SK-N-SH (cell line): ENCODE data around the gene CAPNS2. TPM values are rescaled to one million over a fixed set of nuclear protein-coding genes. Genes with fewer than 3 reads are reported as not detected.
"Not testable (repeated sequence)": the region's sequence is repeated elsewhere in the genome, so short reads cannot be mapped to it uniquely, and the experiment has no call there.

Experiments used
- CTCF ChIA-PET: fragments of 300-600, 350-600 bp; formaldehyde crosslinking; extraction: SDS; loops from one replicate; lab custom pipeline; 2021; lab: Yijun Ruan, JAX
- POLR2A ChIA-PET: fragments of 350-600 bp; sonication (Branson Sonifier 250); formaldehyde crosslinking; extraction: SDS; loops from one replicate; lab custom pipeline; 2020; ENCODE audit warnings: antibody characterized with exemption, inconsistent platforms; lab: Yijun Ruan, JAX
- DNase-seq: peaks from one replicate; pipeline ENCODE4 v3.0.0; 2012
- H2AFZ ChIP-seq: fragments of 200-600 bp; sonication (generic); 2 replicates; pipeline ENCODE4 v1.8.1; 2016; ENCODE audit warnings: antibody characterized with exemption, mild to moderate bottlenecking, low read depth
- H3F3A ChIP-seq: fragments of 200-600 bp; sonication (generic); replicated peaks from 2 replicates; pipeline ENCODE3; 2016; ENCODE audit warnings: antibody characterized with exemption, mild to moderate bottlenecking; ENCODE audit not compliant: insufficient read depth
- H3K27ac ChIP-seq, 2 experiments: fragments of 200-500 bp in 1 of 2; fragments of 200-600 bp in 1 of 2; sonication (Bioruptor generic) in 1 of 2; sonication (generic), shearing (Covaris generic) in 1 of 2; 2 replicates each; pipeline versions ENCODE4 v1.5.1 to v1.6.1; 2014 to 2016; ENCODE audit warnings: low read depth in 2 of 2, inconsistent platforms in 1 of 2, low read length in 1 of 2, mild to moderate bottlenecking in 1 of 2, mixed read lengths in 1 of 2
- H3K27me3 ChIP-seq: fragments of 200-600 bp; sonication (generic), shearing (Covaris generic); 2 replicates; pipeline ENCODE4 v1.6.1; 2016; ENCODE audit warnings: mixed run types; ENCODE audit not compliant: insufficient read depth
- H3K36me3 ChIP-seq, 2 experiments: fragments of 200-500 bp in 1 of 2; fragments of 200-600 bp in 1 of 2; sonication (Bioruptor generic) in 1 of 2; sonication (generic) in 1 of 2; replicated peaks in 1 of 2; 2 replicates each; pipeline versions ENCODE3 to v1.5.1; 2014 to 2016; ENCODE audit warnings: low read length in 1 of 2, mild to moderate bottlenecking in 1 of 2; ENCODE audit not compliant: insufficient read depth in 2 of 2, control insufficient read depth in 1 of 2
- H3K4me1 ChIP-seq, 2 experiments: fragments of 200-500 bp in 1 of 2; fragments of 200-600 bp in 1 of 2; sonication (Bioruptor generic) in 1 of 2; sonication (generic), shearing (Covaris generic) in 1 of 2; 2 replicates each; pipeline versions ENCODE4 v1.5.1 to v1.6.1; 2014 to 2016; ENCODE audit warnings: low read depth in 1 of 2, low read length in 1 of 2, mixed run types in 1 of 2; ENCODE audit not compliant: insufficient read depth in 2 of 2, control insufficient read depth in 1 of 2
- H3K4me2 ChIP-seq: fragments of 200-600 bp; sonication (generic), shearing (Covaris generic); 2 replicates; pipeline ENCODE4 v1.6.1; 2017; ENCODE audit warnings: mixed run types
- H3K4me3 ChIP-seq, 2 experiments: fragments of 200-500 bp in 1 of 2; fragments of 200-600 bp in 1 of 2; sonication (Bioruptor generic) in 1 of 2; sonication (generic), shearing (Covaris generic) in 1 of 2; 2 replicates each; pipeline versions ENCODE4 v1.5.1 to v1.8.1; 2014 to 2016; ENCODE audit warnings: low read depth in 2 of 2, inconsistent platforms in 1 of 2, low read length in 1 of 2, mild to moderate bottlenecking in 1 of 2, mixed read lengths in 1 of 2, moderate library complexity in 1 of 2
- H3K79me2 ChIP-seq: fragments of 200-600 bp; sonication (generic); 2 replicates; pipeline ENCODE4 v1.8.1; 2017; ENCODE audit warnings: mild to moderate bottlenecking; ENCODE audit not compliant: insufficient read depth
- H3K9ac ChIP-seq: fragments of 200-600 bp; sonication (generic); 2 replicates; pipeline ENCODE4 v1.6.1; 2017; ENCODE audit warnings: mixed run types
- H3K9me2 ChIP-seq: fragments of 200-600 bp; sonication (generic); 2 replicates; pipeline ENCODE4 v1.6.1; 2017; ENCODE audit warnings: mixed run types
- H3K9me3 ChIP-seq: fragments of 200-600 bp; sonication (generic); 2 replicates; pipeline ENCODE4 v1.6.1; 2017; ENCODE audit warnings: mixed run types, mild to moderate bottlenecking, moderate library complexity
- H4K20me1 ChIP-seq: fragments of 200-600 bp; sonication (generic); 2 replicates; pipeline ENCODE4 v1.6.1; 2017; ENCODE audit warnings: mild to moderate bottlenecking, mixed run types; ENCODE audit not compliant: insufficient read depth
- CHD2 ChIP-seq: fragments of 150-350 bp; IDR thresholded peaks from 2 replicates; pipeline ENCODE4 v1.6.1; 2018; ENCODE audit warnings: low read length; ENCODE audit not compliant: partially characterized antibody
- CTCF ChIP-seq: fragments of 200-600 bp; sonication (generic); IDR thresholded peaks from 2 replicates; pipeline ENCODE4 v1.6.1; 2017; ENCODE audit warnings: antibody characterized with exemption, mild to moderate bottlenecking, moderate library complexity
- ELF1 ChIP-seq: IDR thresholded peaks from 2 replicates; pipeline ENCODE4 v1.4.0; 2012
- EP300 ChIP-seq, 2 experiments: IDR thresholded peaks; 2 replicates each; pipeline versions ENCODE4 v1.4.0 to v1.6.1; 2012; ENCODE audit warnings: borderline replicate concordance in 1 of 2, low read depth in 1 of 2, low read length in 1 of 2
- FOSL2 ChIP-seq: IDR thresholded peaks from 2 replicates; pipeline ENCODE4 v1.4.0; 2012; ENCODE audit warnings: low read depth, mild to moderate bottlenecking, moderate library complexity, borderline replicate concordance
- FOXJ3 ChIP-seq: sonication (generic); formaldehyde crosslinking; IDR thresholded peaks from 2 replicates; pipeline ENCODE4 v1.5.1; 2020; ENCODE audit warnings: mild to moderate bottlenecking, missing genetic modification reagents
- GATA2 ChIP-seq: sonication (generic); formaldehyde crosslinking; IDR thresholded peaks from 2 replicates; pipeline ENCODE4 v1.5.0; 2020; ENCODE audit warnings: mild to moderate bottlenecking, missing genetic modification reagents
- MAX ChIP-seq: IDR thresholded peaks from 2 replicates; pipeline ENCODE4 v1.4.0; 2012; ENCODE audit warnings: low read depth
- PBX3 ChIP-seq: IDR thresholded peaks from 2 replicates; pipeline ENCODE4; 2012
- RFX5 ChIP-seq: IDR thresholded peaks from 2 replicates; pipeline ENCODE4 v1.6.1; 2012; ENCODE audit warnings: mild to moderate bottlenecking, improper control_type of control experiment, low read length
- RXRA ChIP-seq: IDR thresholded peaks from 2 replicates; pipeline ENCODE4 v1.4.0; 2012; ENCODE audit warnings: low read depth, mild to moderate bottlenecking, borderline replicate concordance
- SMC3 ChIP-seq: IDR thresholded peaks from 2 replicates; pipeline ENCODE4 v1.6.1; 2012; ENCODE audit warnings: low read depth, low read length, improper control_type of control experiment
- TCF12 ChIP-seq: IDR thresholded peaks from 2 replicates; pipeline ENCODE4 v1.4.0; 2012
- USF1 ChIP-seq: IDR thresholded peaks from 2 replicates; pipeline ENCODE4 v1.4.0; 2012; ENCODE audit warnings: low read depth, borderline replicate concordance
- WGBS: methylation state at CpG from one replicate; pipeline ENCODE4 v1.1.6; 2017; ENCODE audit warnings: low lambda C conversion rate; 5-methylcytosine and 5-hydroxymethylcytosine counted together
- polyA plus RNA-seq, 3 experiments: library from polyadenylated mRNA; depleted of rRNA; stranded (reverse); fragments of >200 nt; gene quantifications; 2 replicates each; pipeline ENCODE4 v1.2.3, GENCODE V29; 2012

CAPNS2 gene
- polyA plus RNA-seq, 1 of the 3 experiments (the other 2 are of a cell fraction): 0.13 TPM

GRCh38 chr16:55613613-55614335 lies 47.3 kb downstream of the CAPNS2 start:
- Histone ChIP-seq H3K4me2 (no peak overlapping the region), H3F3A (no peaks in the 10 kb centered on the region), H4K20me1 (no peaks in the 10 kb centered on the region), H3K36me3 (no peaks in the 10 kb centered on the region), H3K27ac (no peak overlapping the region), H3K9ac (no peak overlapping the region), H3K9me2 (0 out of 2 replicates have a peak, but pooled peaks cover 2% of the 10 kb centered on the region), H3K79me2 (no peaks in the 10 kb centered on the region), H3K4me1 (no peaks in the 10 kb centered on the region; a peak in 2 of 4 replicates), H3K27me3 (no peaks in the 10 kb centered on the region), H3K4me3 (no peak overlapping the region), H3K9me3 (no peaks in the 10 kb centered on the region), H2AFZ (no peak overlapping the region)
- ChIA-PET CTCF (no interaction called here), POLR2A (no interaction called here)
- DNase-seq: no peak
- no peak for TF ChIP-seq MAX
- no peak for TF ChIP-seq ELF1
- TF ChIP-seq FOXJ3 (CRISPR knock-in tag): no peak
- TF ChIP-seq RXRA: no peak
- no peak for TF ChIP-seq SMC3
- TF ChIP-seq GATA2: no peak
- TF ChIP-seq RFX5: no peak
- no peak for TF ChIP-seq CTCF
- no peak for TF ChIP-seq EP300 (IDR thresholded peaks at IDR 0.05; ENCODE audit: borderline replicate concordance in 1 of 2, low read depth in 1 of 2, low read length in 1 of 2)
- TF ChIP-seq CHD2: no peak
- TF ChIP-seq USF1: no peak
- TF ChIP-seq FOSL2: no peak
- TF ChIP-seq PBX3: no peak
- WGBS: 25% methylated on average over 6 of the region's 6 CpGs

- no peaks in the 10 kb centered on the region for H3K27me3 ChIP-seq
- no peaks in the 10 kb centered on the region; a peak in 2 of 4 replicates for H3K4me1 ChIP-seq
- no peak overlapping the region for H3K4me3 ChIP-seq
- no peaks in the 10 kb centered on the region for H3F3A ChIP-seq
- no peak overlapping the region for H3K9ac ChIP-seq
- CTCF ChIA-PET: no interaction called here
- H3K27ac ChIP-seq: no peak overlapping the region; a peak in 1 of 4 replicates
- H3K9me3 ChIP-seq: no peaks in the 10 kb centered on the region
- H3K9me2 ChIP-seq: 0 out of 2 replicates have a peak, but pooled peaks cover 2% of the 10 kb centered on the region
- no peaks in the 10 kb centered on the region for H3K36me3 ChIP-seq
- POLR2A ChIA-PET: no interaction called here
- H3K79me2 ChIP-seq: no peaks in the 10 kb centered on the region
- DNase-seq: no peak
- 23% methylated on average over 3 of the region's 3 CpGs for WGBS
- H4K20me1 ChIP-seq: no peaks in the 10 kb centered on the region
- TF ChIP-seq GATA2 (no peak), USF1 (no peak), RXRA (no peak), CTCF (no peak), TCF12 (no peak)
- H3K4me2 ChIP-seq: no peak overlapping the region
- no peak overlapping the region for H2AFZ ChIP-seq
Observed at GRCh38 chr16:55615071-55615470, 48.6 kb downstream of the CAPNS2 start.

GRCh38 chr16:55615670-55616069 lies 49.2 kb downstream of the CAPNS2 start:
- H4K20me1 ChIP-seq, H3F3A ChIP-seq, CTCF ChIA-PET, H3K4me3 ChIP-seq, POLR2A ChIA-PET, H3K27ac ChIP-seq, H3K36me3 ChIP-seq, H3K79me2 ChIP-seq, H2AFZ ChIP-seq, H3K4me2 ChIP-seq, H3K4me1 ChIP-seq, DNase-seq, H3K9ac ChIP-seq, H3K27me3 ChIP-seq, H3K9me2 ChIP-seq, H3K9me3 ChIP-seq: not testable (repeated sequence)
- 20% methylated on average over 1 of the region's 11 CpGs for WGBS
